ENCODE data around the gene POSTN.

The POSTN gene

GRCh38 chr13:37544995-37545394 lies 53.6 kb downstream of the POSTN start:
- H3K27ac ChIP-seq (ENCODE audit: low read depth, low read length) = no peak overlapping the region
- H3K4me1 ChIP-seq (ENCODE audit: control insufficient read depth, insufficient read depth, low read length) = no peaks in the 10 kb centered on the region; the same call in 1 of the 2 replicates
- H3K9ac ChIP-seq (ENCODE audit: low read depth, low read length) = no peak overlapping the region
- H3K27me3 ChIP-seq (ENCODE audit: control insufficient read depth, insufficient read depth, low read length) = no peaks in the 10 kb centered on the region
- no peak overlapping the region for H3K4me3 ChIP-seq (ENCODE audit: low read depth, low read length)
- no peaks in the 10 kb centered on the region; the same call in none of the 2 replicates for H3K9me3 ChIP-seq (ENCODE audit: control insufficient read depth, insufficient read depth, low read length)
- no peaks in the 10 kb centered on the region for H3K36me3 ChIP-seq (ENCODE audit: control insufficient read depth, insufficient read depth, low read length)

- no peaks in the 10 kb centered on the region for H3K36me3 ChIP-seq (ENCODE audit: control insufficient read depth, insufficient read depth, low read length)
- H3K9ac ChIP-seq (ENCODE audit: low read depth, low read length) = no peak overlapping the region
- H3K27me3 ChIP-seq (ENCODE audit: control insufficient read depth, insufficient read depth, low read length) = no peaks in the 10 kb centered on the region
- no peaks in the 10 kb centered on the region; the same call in 1 of the 2 replicates for H3K4me1 ChIP-seq (ENCODE audit: control insufficient read depth, insufficient read depth, low read length)
- H3K9me3 ChIP-seq (ENCODE audit: control insufficient read depth, insufficient read depth, low read length) = no peaks in the 10 kb centered on the region
- H3K27ac ChIP-seq (ENCODE audit: low read depth, low read length) = no peak overlapping the region
- no peak overlapping the region for H3K4me3 ChIP-seq (ENCODE audit: low read depth, low read length)
Measured at GRCh38 chr13:37539976-37540605, 58.5 kb downstream of the POSTN start.

GRCh38 chr13:37539170-37539569 lies 59.4 kb downstream of the POSTN start:
- Histone ChIP-seq H3K9me3 (ENCODE audit: control insufficient read depth, insufficient read depth, low read length) (no peaks in the 10 kb centered on the region), H3K4me3 (ENCODE audit: low read depth, low read length) (no peak overlapping the region), H3K27ac (ENCODE audit: low read depth, low read length) (no peak overlapping the region), H3K27me3 (ENCODE audit: control insufficient read depth, insufficient read depth, low read length) (no peaks in the 10 kb centered on the region), H3K4me1 (ENCODE audit: control insufficient read depth, insufficient read depth, low read length) (no peaks in the 10 kb centered on the region), H3K9ac (ENCODE audit: low read depth, low read length) (no peak overlapping the region), H3K36me3 (ENCODE audit: control insufficient read depth, insufficient read depth, low read length) (no peaks in the 10 kb centered on the region)

- H3K36me3 ChIP-seq (ENCODE audit: control insufficient read depth, insufficient read depth, low read length) = no peaks in the 10 kb centered on the region
- no peak overlapping the region for H3K4me3 ChIP-seq (ENCODE audit: low read depth, low read length)
- H3K9me3 ChIP-seq (ENCODE audit: control insufficient read depth, insufficient read depth, low read length) = no peaks in the 10 kb centered on the region
- no peaks in the 10 kb centered on the region for H3K27me3 ChIP-seq (ENCODE audit: control insufficient read depth, insufficient read depth, low read length)
- no peak overlapping the region for H3K27ac ChIP-seq (ENCODE audit: low read depth, low read length)
- no peaks in the 10 kb centered on the region for H3K4me1 ChIP-seq (ENCODE audit: control insufficient read depth, insufficient read depth, low read length)
- no peak overlapping the region for H3K9ac ChIP-seq (ENCODE audit: low read depth, low read length)
Measured at GRCh38 chr13:37535501-37535900, 63.1 kb downstream of the POSTN start.

GRCh38 chr13:37534676-37535075 lies 63.9 kb downstream of the POSTN start:
- H3K36me3 ChIP-seq (ENCODE audit: control insufficient read depth, insufficient read depth, low read length) = no peaks in the 10 kb centered on the region

GRCh38 chr13:37534181-37534580 lies 64.4 kb downstream of the POSTN start:
- no peaks in the 10 kb centered on the region for H3K36me3 ChIP-seq (ENCODE audit: control insufficient read depth, insufficient read depth, low read length)
- H3K4me3 ChIP-seq (ENCODE audit: low read depth, low read length) = no peak overlapping the region
- H3K27me3 ChIP-seq (ENCODE audit: control insufficient read depth, insufficient read depth, low read length) = no peaks in the 10 kb centered on the region
- no peak overlapping the region for H3K27ac ChIP-seq (ENCODE audit: low read depth, low read length)
- no peak overlapping the region for H3K9ac ChIP-seq (ENCODE audit: low read depth, low read length)
- H3K9me3 ChIP-seq (ENCODE audit: control insufficient read depth, insufficient read depth, low read length) = no peaks in the 10 kb centered on the region
- H3K4me1 ChIP-seq (ENCODE audit: control insufficient read depth, insufficient read depth, low read length) = no peaks in the 10 kb centered on the region

More at GRCh38 chr13:37534676-37535075, 63.9 kb downstream of the POSTN start:
- Histone ChIP-seq H3K9me3 (ENCODE audit: control insufficient read depth, insufficient read depth, low read length) (no peaks in the 10 kb centered on the region), H3K27me3 (ENCODE audit: control insufficient read depth, insufficient read depth, low read length) (no peaks in the 10 kb centered on the region), H3K9ac (ENCODE audit: low read depth, low read length) (no peak overlapping the region), H3K27ac (ENCODE audit: low read depth, low read length) (no peak overlapping the region), H3K4me3 (ENCODE audit: low read depth, low read length) (no peak overlapping the region), H3K4me1 (ENCODE audit: control insufficient read depth, insufficient read depth, low read length) (no peaks in the 10 kb centered on the region)

- H3K9ac ChIP-seq (ENCODE audit: low read depth, low read length) = no peak overlapping the region
- H3K36me3 ChIP-seq (ENCODE audit: control insufficient read depth, insufficient read depth, low read length) = no peaks in the 10 kb centered on the region
- no peaks in the 10 kb centered on the region for H3K27me3 ChIP-seq (ENCODE audit: control insufficient read depth, insufficient read depth, low read length)
- no peak overlapping the region for H3K27ac ChIP-seq (ENCODE audit: low read depth, low read length)
- H3K9me3 ChIP-seq (ENCODE audit: control insufficient read depth, insufficient read depth, low read length) = no peaks in the 10 kb centered on the region
- no peak overlapping the region for H3K4me3 ChIP-seq (ENCODE audit: low read depth, low read length)
- no peaks in the 10 kb centered on the region for H3K4me1 ChIP-seq (ENCODE audit: control insufficient read depth, insufficient read depth, low read length)
Measured at GRCh38 chr13:37531049-37531448, 67.5 kb downstream of the POSTN start.

GRCh38 chr13:37529751-37530385 lies 68.7 kb downstream of the POSTN start:
- H3K27ac ChIP-seq (ENCODE audit: low read depth, low read length) = no peak overlapping the region

GRCh38 chr13:37526710-37527473 lies 71.7 kb downstream of the POSTN start:
- H3K27ac ChIP-seq (ENCODE audit: low read depth, low read length) = no peak overlapping the region

More at GRCh38 chr13:37529751-37530385, 68.7 kb downstream of the POSTN start:
- no peaks in the 10 kb centered on the region for H3K4me1 ChIP-seq (ENCODE audit: control insufficient read depth, insufficient read depth, low read length)
- no peak overlapping the region for H3K4me3 ChIP-seq (ENCODE audit: low read depth, low read length)
- H3K9me3 ChIP-seq (ENCODE audit: control insufficient read depth, insufficient read depth, low read length) = no peaks in the 10 kb centered on the region
- no peaks in the 10 kb centered on the region for H3K36me3 ChIP-seq (ENCODE audit: control insufficient read depth, insufficient read depth, low read length)
- H3K27me3 ChIP-seq (ENCODE audit: control insufficient read depth, insufficient read depth, low read length) = no peaks in the 10 kb centered on the region
- no peak overlapping the region for H3K9ac ChIP-seq (ENCODE audit: low read depth, low read length)

GRCh38 chr13:37515226-37515625 lies 83.3 kb downstream of the POSTN start:
- Histone ChIP-seq H3K27me3 (ENCODE audit: control insufficient read depth, insufficient read depth, low read length) (no peaks in the 10 kb centered on the region), H3K9me3 (ENCODE audit: control insufficient read depth, insufficient read depth, low read length) (no peaks in the 10 kb centered on the region), H3K27ac (ENCODE audit: low read depth, low read length) (no peak overlapping the region), H3K4me1 (ENCODE audit: control insufficient read depth, insufficient read depth, low read length) (no peaks in the 10 kb centered on the region), H3K9ac (ENCODE audit: low read depth, low read length) (no peak overlapping the region), H3K36me3 (ENCODE audit: control insufficient read depth, insufficient read depth, low read length) (no peaks in the 10 kb centered on the region), H3K4me3 (ENCODE audit: low read depth, low read length) (no peak overlapping the region)

More at GRCh38 chr13:37526710-37527473, 71.7 kb downstream of the POSTN start:
- Histone ChIP-seq H3K4me1 (ENCODE audit: control insufficient read depth, insufficient read depth, low read length) (no peaks in the 10 kb centered on the region), H3K9ac (ENCODE audit: low read depth, low read length) (no peak overlapping the region), H3K36me3 (ENCODE audit: control insufficient read depth, insufficient read depth, low read length) (no peaks in the 10 kb centered on the region), H3K9me3 (ENCODE audit: control insufficient read depth, insufficient read depth, low read length) (no peaks in the 10 kb centered on the region), H3K4me3 (ENCODE audit: low read depth, low read length) (no peak overlapping the region), H3K27me3 (ENCODE audit: control insufficient read depth, insufficient read depth, low read length) (no peaks in the 10 kb centered on the region)
